IMR-90 (cell line): ENCODE measurements around the gene MTFR1L. TPM values are rescaled to one million over a fixed set of nuclear protein-coding genes. Genes with fewer than 3 reads are reported as not detected.

Source experiments
- ATAC-seq: fragments of 200-7000 bp; cut with Tn5 transposase; 2 replicates; pipeline ENCODE4 v1.9.1; 2020; ENCODE audit warnings: low read depth, mild to moderate bottlenecking, moderate library complexity
- BruUV-seq: library from RNA; stranded (reverse); fragments of 400-500 nt; replicated peaks from 2 replicates; lab custom pipeline; 2021; lab: Mats Ljungman, UMichigan
- CTCF ChIA-PET: fragments of 300-600 bp; formaldehyde crosslinking; extraction: SDS; loops from one replicate; lab custom pipeline; 2021; ENCODE audit warnings: antibody characterized with exemption; lab: Yijun Ruan, JAX
- POLR2A ChIA-PET: fragments of 300-600 bp; sonication (Branson Sonifier 250); formaldehyde crosslinking; loops from one replicate; lab custom pipeline; 2022; ENCODE audit warnings: antibody characterized with exemption; ENCODE audit not compliant: unreplicated experiment; lab: Charles Lee
- DNase-seq: peaks from one replicate; pipeline ENCODE4 v3.0.0; 2013
- H2AFZ ChIP-seq: replicated peaks from 2 replicates; pipeline ENCODE3; 2013; ENCODE audit warnings: low read length, mild to moderate bottlenecking; ENCODE audit not compliant: poor library complexity
- H2AK5ac ChIP-seq: 2 replicates; pipeline ENCODE4 v1.6.1; 2013; ENCODE audit warnings: low read depth, low read length, inconsistent platforms
- H2AK9ac ChIP-seq: replicated peaks from 2 replicates; pipeline ENCODE3; 2013; ENCODE audit warnings: mild to moderate bottlenecking, low read depth, low read length, moderate library complexity; ENCODE audit not compliant: poor library complexity
- H2BK120ac ChIP-seq: 2 replicates; pipeline ENCODE4 v1.6.1; 2013; ENCODE audit warnings: low read depth, low read length, inconsistent platforms
- H2BK15ac ChIP-seq: 3 replicates; pipeline ENCODE4 v1.6.1; 2013; ENCODE audit warnings: low read depth, low read length, inconsistent platforms
- H2BK20ac ChIP-seq: 2 replicates; pipeline ENCODE4 v1.6.1; 2013; ENCODE audit warnings: low read depth, mild to moderate bottlenecking, inconsistent platforms, low read length, moderate library complexity
- H2BK5ac ChIP-seq: 2 replicates; pipeline ENCODE4 v1.6.1; 2013; ENCODE audit warnings: mild to moderate bottlenecking, low read depth, low read length, inconsistent platforms; ENCODE audit not compliant: poor library complexity, severe bottlenecking
- H3K14ac ChIP-seq: replicated peaks from 2 replicates; pipeline ENCODE4 v1.6.1; 2013; ENCODE audit warnings: low read depth, low read length, inconsistent platforms
- H3K18ac ChIP-seq: 2 replicates; pipeline ENCODE4 v1.6.1; 2013; ENCODE audit warnings: low read depth, low read length, control low read depth
- H3K23ac ChIP-seq: 2 replicates; pipeline ENCODE4 v1.6.1; 2013; ENCODE audit warnings: low read depth, low read length, inconsistent platforms
- H3K27ac ChIP-seq: 2 replicates; pipeline ENCODE4 v1.5.1; 2013; ENCODE audit warnings: mild to moderate bottlenecking, control low read depth, low read length; ENCODE audit not compliant: insufficient read depth
- H3K27me3 ChIP-seq: 2 replicates; pipeline ENCODE4 v1.6.1; 2013; ENCODE audit warnings: low read length; ENCODE audit not compliant: control insufficient read depth, insufficient read depth
- H3K36me3 ChIP-seq: 2 replicates; pipeline ENCODE4 v1.6.1; 2013; ENCODE audit warnings: low read length, mixed read lengths; ENCODE audit not compliant: control insufficient read depth, insufficient read depth
- H3K4ac ChIP-seq: 2 replicates; pipeline ENCODE4 v1.6.1; 2013; ENCODE audit warnings: low read depth, low read length, inconsistent platforms
- H3K4me1 ChIP-seq: 2 replicates; pipeline ENCODE4 v1.6.1; 2013; ENCODE audit warnings: low read length, mixed read lengths; ENCODE audit not compliant: control insufficient read depth, insufficient read depth
- H3K4me2 ChIP-seq: 2 replicates; pipeline ENCODE4 v1.6.1; 2013; ENCODE audit warnings: low read depth, mild to moderate bottlenecking, control low read depth, low read length, moderate library complexity
- H3K4me3 ChIP-seq: 2 replicates; pipeline ENCODE4 v1.5.1; 2013; ENCODE audit warnings: low read depth, mild to moderate bottlenecking, control low read depth, low read length, moderate library complexity; ENCODE audit not compliant: insufficient read depth
- H3K56ac ChIP-seq: 2 replicates; pipeline ENCODE4 v1.6.1; 2013; ENCODE audit warnings: low read length, inconsistent platforms; ENCODE audit not compliant: insufficient read depth; ENCODE audit errors: extremely low read depth
- H3K79me1 ChIP-seq, 2 experiments: 2 replicates each; pipeline ENCODE4 v1.6.1; 2013; ENCODE audit warnings: low read length in 2 of 2, inconsistent platforms in 1 of 2, low read depth in 1 of 2
- H3K9ac ChIP-seq: 2 replicates; pipeline ENCODE4 v1.6.1; 2013; ENCODE audit warnings: low read depth, low read length, control low read depth
- H3K9me1 ChIP-seq: 2 replicates; pipeline ENCODE4 v1.6.1; 2013; ENCODE audit warnings: low read length, inconsistent platforms; ENCODE audit not compliant: insufficient read depth
- H3K9me3 ChIP-seq: 2 replicates; pipeline ENCODE4 v1.6.1; 2013; ENCODE audit warnings: low read length; ENCODE audit not compliant: control insufficient read depth, insufficient read depth
- H4K20me1 ChIP-seq: 2 replicates; pipeline ENCODE4 v1.6.1; 2013; ENCODE audit warnings: low read length, inconsistent platforms; ENCODE audit not compliant: insufficient read depth
- H4K5ac ChIP-seq: 2 replicates; pipeline ENCODE4 v1.6.1; 2013; ENCODE audit warnings: mild to moderate bottlenecking, low read depth, low read length, control low read depth
- H4K8ac ChIP-seq, 2 experiments: 2 replicates each; pipeline ENCODE4 v1.6.1; 2013; ENCODE audit warnings: low read depth in 2 of 2, low read length in 2 of 2, control low read depth in 1 of 2, inconsistent platforms in 1 of 2
- H4K91ac ChIP-seq: 2 replicates; pipeline ENCODE4 v1.6.1; 2013; ENCODE audit warnings: low read depth, low read length, inconsistent platforms; ENCODE audit not compliant: insufficient read depth
- BHLHE40 ChIP-seq: fragments of 150-350 bp; IDR thresholded peaks from 2 replicates; pipeline ENCODE4 v1.6.1; 2016; ENCODE audit warnings: mild to moderate bottlenecking, low read depth, low read length
- FOS ChIP-seq: fragments of 150-350 bp; IDR thresholded peaks from 2 replicates; pipeline ENCODE4 v1.6.1; 2016; ENCODE audit warnings: low read depth, low read length
- MXI1 ChIP-seq: IDR thresholded peaks from 2 replicates; pipeline ENCODE4 v1.6.1; 2012; ENCODE audit warnings: low read depth, mild to moderate bottlenecking, low read length, moderate library complexity, borderline replicate concordance
- NFE2L2 ChIP-seq: fragments of 150-350 bp; IDR thresholded peaks from 2 replicates; pipeline ENCODE4 v1.6.1; 2016; ENCODE audit warnings: low read depth, mild to moderate bottlenecking, low read length
- POLR2A ChIP-seq: IDR thresholded peaks from 2 replicates; pipeline ENCODE4 v1.6.1; 2012; ENCODE audit warnings: mild to moderate bottlenecking, low read depth, low read length
- RAD21 ChIP-seq: IDR thresholded peaks from 2 replicates; pipeline ENCODE4 v1.6.1; 2012; ENCODE audit warnings: low read length, improper control_type of control experiment
- RCOR1 ChIP-seq: IDR thresholded peaks from 2 replicates; pipeline ENCODE4 v1.6.1; 2012; ENCODE audit warnings: mild to moderate bottlenecking, low read length, improper control_type of control experiment; ENCODE audit not compliant: insufficient replicate concordance
- SMC3 ChIP-seq: fragments of 150-350 bp; IDR thresholded peaks from 2 replicates; pipeline ENCODE4 v1.6.1; 2016; ENCODE audit warnings: low read depth, mild to moderate bottlenecking, antibody characterized with exemption, low read length, moderate library complexity
- WGBS, 2 experiments: methylation state at CpG; one replicate each; pipeline versions ENCODE4 v1.1.5 to v1.1.7; 2013; ENCODE audit warnings: missing lambda C conversion rate in 2 of 2; ENCODE audit not compliant: insufficient read length in 1 of 2; ENCODE audit errors: extremely low coverage in 2 of 2; 5-methylcytosine and 5-hydroxymethylcytosine counted together
- dilution Hi-C: fragments of 300-500 bp; cut with HindIII; formaldehyde crosslinking; loops from one replicate; pipeline ENCODE4 v1.14.3; 2018; ENCODE audit warnings: low sequenced_read_pairs; ENCODE audit not compliant: unreplicated experiment
- in situ Hi-C: fragments of 300-500 bp; cut with MboI; formaldehyde crosslinking; loops from 3 replicates; pipeline ENCODE4 v1.14.3; 2019; ENCODE audit warnings: low sequenced_read_pairs, inconsistent platforms, mixed read lengths
- intact Hi-C: fragments of 100-400 bp; cut with micrococcal nuclease; formaldehyde crosslinking; loops from 2 replicates; pipeline ENCODE4 v1.10.0; 2022
- polyA plus RNA-seq, 3 experiments: library from polyadenylated mRNA; depleted of rRNA; stranded (reverse); fragments of >200 nt; gene quantifications; 2 replicates each; pipeline ENCODE4 v1.2.3, GENCODE V29; 2012; ENCODE audit warnings: low replicate concordance in 1 of 3
- total RNA-seq: library from RNA; depleted of rRNA; stranded (reverse); fragments of >200 nt; gene quantifications from 2 replicates; pipeline ENCODE4 v1.2.3, GENCODE V29; 2012
- TF ChIP-seq, protein P1 (sequence below): conservative IDR thresholded peaks from 2 replicates; pipeline ENCODE4 v1.5.1; 2012; ENCODE audit warnings: mild to moderate bottlenecking, low read depth, low read length, improper control_type of control experiment
- TF ChIP-seq, protein P2 (sequence below): fragments of 150-350 bp; IDR thresholded peaks from 2 replicates; pipeline ENCODE4 v1.6.1; 2017; ENCODE audit warnings: mild to moderate bottlenecking, antibody characterized with exemption, low read length, low read depth

The MTFR1L gene
- total and polyA plus RNA-seq, 2 of the 4 experiments (the other 2 are of a cell fraction): 69.1 to 69.7 TPM

DNA sequence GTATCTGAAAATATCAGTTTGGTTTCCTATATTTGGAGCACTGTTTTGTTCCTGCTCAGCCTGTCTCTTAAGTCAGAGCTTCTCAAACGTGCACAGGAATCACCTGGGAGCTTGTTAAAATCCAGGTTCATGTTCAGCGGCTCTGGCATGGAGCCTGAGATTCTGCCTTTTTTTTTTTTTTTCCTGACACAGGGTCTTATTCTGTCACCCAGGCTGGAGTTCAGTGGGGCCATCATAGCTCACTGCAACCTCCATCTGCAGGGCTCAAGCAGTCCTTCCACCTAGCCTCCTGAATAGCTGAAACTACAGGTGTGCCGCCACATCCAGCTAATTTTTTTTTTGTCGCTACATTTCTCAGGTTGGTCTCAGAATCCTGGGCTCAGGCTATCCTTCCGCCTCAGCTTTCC is 32.0 kb upstream of the MTFR1L start:
- no peaks in the 10 kb centered on the region for H3K27me3 ChIP-seq
- TF ChIP-seq NFE2L2: no peak
- TF ChIP-seq FOS: no peak
- TF ChIP-seq POLR2A: no peak
- TF ChIP-seq SMC3: no peak
- no peak for TF ChIP-seq MXI1
- TF ChIP-seq, protein P1, sequence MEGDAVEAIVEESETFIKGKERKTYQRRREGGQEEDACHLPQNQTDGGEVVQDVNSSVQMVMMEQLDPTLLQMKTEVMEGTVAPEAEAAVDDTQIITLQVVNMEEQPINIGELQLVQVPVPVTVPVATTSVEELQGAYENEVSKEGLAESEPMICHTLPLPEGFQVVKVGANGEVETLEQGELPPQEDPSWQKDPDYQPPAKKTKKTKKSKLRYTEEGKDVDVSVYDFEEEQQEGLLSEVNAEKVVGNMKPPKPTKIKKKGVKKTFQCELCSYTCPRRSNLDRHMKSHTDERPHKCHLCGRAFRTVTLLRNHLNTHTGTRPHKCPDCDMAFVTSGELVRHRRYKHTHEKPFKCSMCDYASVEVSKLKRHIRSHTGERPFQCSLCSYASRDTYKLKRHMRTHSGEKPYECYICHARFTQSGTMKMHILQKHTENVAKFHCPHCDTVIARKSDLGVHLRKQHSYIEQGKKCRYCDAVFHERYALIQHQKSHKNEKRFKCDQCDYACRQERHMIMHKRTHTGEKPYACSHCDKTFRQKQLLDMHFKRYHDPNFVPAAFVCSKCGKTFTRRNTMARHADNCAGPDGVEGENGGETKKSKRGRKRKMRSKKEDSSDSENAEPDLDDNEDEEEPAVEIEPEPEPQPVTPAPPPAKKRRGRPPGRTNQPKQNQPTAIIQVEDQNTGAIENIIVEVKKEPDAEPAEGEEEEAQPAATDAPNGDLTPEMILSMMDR: no peak
- no peak for TF ChIP-seq RCOR1
- TF ChIP-seq, protein P2, sequence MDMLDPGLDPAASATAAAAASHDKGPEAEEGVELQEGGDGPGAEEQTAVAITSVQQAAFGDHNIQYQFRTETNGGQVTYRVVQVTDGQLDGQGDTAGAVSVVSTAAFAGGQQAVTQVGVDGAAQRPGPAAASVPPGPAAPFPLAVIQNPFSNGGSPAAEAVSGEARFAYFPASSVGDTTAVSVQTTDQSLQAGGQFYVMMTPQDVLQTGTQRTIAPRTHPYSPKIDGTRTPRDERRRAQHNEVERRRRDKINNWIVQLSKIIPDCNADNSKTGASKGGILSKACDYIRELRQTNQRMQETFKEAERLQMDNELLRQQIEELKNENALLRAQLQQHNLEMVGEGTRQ: no peak
- no peak for TF ChIP-seq BHLHE40
- TF ChIP-seq RAD21: no peak
- WGBS, 2 experiments: 90% methylated on average over 2 of the region's 5 CpGs; no CpG with 5 or more reads in 1 of the 2 experiments
- BruUV-seq: no TSS peak
- H4K91ac ChIP-seq: no peak overlapping the region; the same call in 1 of the 2 replicates
- in situ Hi-C loops (no loop called here), dilution Hi-C loops (no loop called here), intact Hi-C loops (no loop called here)
- no peak overlapping the region for H3K14ac ChIP-seq
- no peak overlapping the region for H3K9ac ChIP-seq
- no peak overlapping the region for H2BK120ac ChIP-seq
- no peak overlapping the region for H2BK15ac ChIP-seq
- no peak overlapping the region for H2AK5ac ChIP-seq
- H2BK20ac ChIP-seq: no peak overlapping the region
- H2BK5ac ChIP-seq: no peak overlapping the region
- H3K79me1 ChIP-seq: no peaks in the 10 kb centered on the region
- no peaks in the 10 kb centered on the region; the same call in 1 of the 2 replicates for H4K20me1 ChIP-seq
- H3K4ac ChIP-seq: no peak overlapping the region
- ATAC-seq: no peak
- H3K36me3 ChIP-seq: peaks cover 14% of the 10 kb centered on the region; the same call in 1 of the 2 replicates
- CTCF ChIA-PET: interaction anchor here (1.0 kb wide), 1 partner anchor 10 kb away, joined by 3 read pairs; no protein-coding TSS in a partner anchor
- no peak overlapping the region for H2AK9ac ChIP-seq
- H3K4me2 ChIP-seq: no peak overlapping the region
- DNase-seq: no peak
- no peak overlapping the region for H3K56ac ChIP-seq
- no peak overlapping the region for H3K4me3 ChIP-seq
- H3K9me3 ChIP-seq: no peaks in the 10 kb centered on the region
- peaks cover 10% of the 10 kb centered on the region for H3K9me1 ChIP-seq
- no peak overlapping the region for H4K5ac ChIP-seq
- no peak overlapping the region for H2AFZ ChIP-seq
- no peak overlapping the region for H3K18ac ChIP-seq
- no peak overlapping the region for H3K27ac ChIP-seq
- H4K8ac ChIP-seq: no peak overlapping the region
- H3K23ac ChIP-seq: no peak overlapping the region
- peaks cover 12% of the 10 kb centered on the region for H3K4me1 ChIP-seq
- POLR2A ChIA-PET: no interaction called here
